Measurements from ENCODE around the gene COPS3. TPM values are rescaled to one million over a fixed set of nuclear protein-coding genes. Genes with fewer than 3 reads are reported as not detected.

The COPS3 gene
- total and polyA plus RNA-seq, 3 donors from 2014 or later, result 128 to 198 (median 134) TPM

- Histone ChIP-seq H3K9me3 (no peaks in the 10 kb centered on the region), H3K27me3 (no peaks in the 10 kb centered on the region), H3K36me3 (ENCODE audit: low read depth, missing control alignments) (no peaks in the 10 kb centered on the region), H3K4me1 (peaks cover 26% of the 10 kb centered on the region), H3K27ac (no peak overlapping the region), H3K4me3 (no peak overlapping the region)
- TF ChIP-seq POLR2A (IDR thresholded peaks at IDR 0.05), result no peak
- no peak for TF ChIP-seq CTCF (IDR thresholded peaks at IDR 0.05)
- no peak for DNase-seq
- intact Hi-C loops (cut with DNase I; ENCODE audit: low total_unique reads), result no loop called here
Observed at GRCh38 chr17:17196776-17197175, 84.3 kb downstream of the COPS3 start.

Other genes starting within 250 kb of the COPS3 start
- gene MPRIP, start 238.8 kb downstream of the COPS3 start, total RNA-seq, result 100 to 1,000 TPM; 304 to 337 TPM
- gene MPRIP, start 238.8 kb downstream of the COPS3 start, polyA plus RNA-seq (ENCODE audit: insufficient read depth, low read depth, low replicate concordance), result 191 TPM
- 10 to 100 TPM; 39.9 to 44.2 TPM for gene PLD6, start 74.9 kb downstream of the COPS3 start, total RNA-seq
- 41.5 TPM for gene PLD6, start 74.9 kb downstream of the COPS3 start, polyA plus RNA-seq (ENCODE audit: insufficient read depth, low read depth, low replicate concordance)
- gene FLCN, start 44.1 kb downstream of the COPS3 start, total RNA-seq, result 100 to 1,000 TPM; 129 to 159 TPM
- 47.9 TPM for gene FLCN, start 44.1 kb downstream of the COPS3 start, polyA plus RNA-seq (ENCODE audit: insufficient read depth, low read depth, low replicate concordance)
- gene NT5M, start 22.1 kb upstream of the COPS3 start, total RNA-seq, result 10 to 100 TPM; 33.5 to 47.5 TPM
- 26.1 TPM for gene NT5M, start 22.1 kb upstream of the COPS3 start, polyA plus RNA-seq (ENCODE audit: insufficient read depth, low read depth, low replicate concordance)
- 10 to 100 TPM; 35.9 to 42.6 TPM for gene MED9, start 195.8 kb upstream of the COPS3 start, total RNA-seq
- gene MED9, start 195.8 kb upstream of the COPS3 start, polyA plus RNA-seq (ENCODE audit: insufficient read depth, low read depth, low replicate concordance), result 18.8 TPM
- 100 to 1,000 TPM in 1 of 2 donors, 10 to 100 TPM in 1; 99.7 to 129 TPM for gene RASD1, start 215.1 kb upstream of the COPS3 start, total RNA-seq
- gene RASD1, start 215.1 kb upstream of the COPS3 start, polyA plus RNA-seq (ENCODE audit: insufficient read depth, low read depth, low replicate concordance), result 50.1 TPM